Activated CD4-positive, alpha-beta T cell treated with anti-CD3 and anti-CD28 coated beads, Interleukin-2, Interleukin-6, amounts not matched to agents 100 ng/mL and 50 ng/mL, durations not matched to agents 16 hours and 8 hours (primary cell): ENCODE measurements around the gene RAPGEF4.
A peak's percentile ranks its signal among the peaks of the same experiment; 100 is the strongest.
"Not testable (repeated sequence)": the region's sequence is repeated elsewhere in the genome, so short reads cannot be mapped to it uniquely, and the experiment has no call there.

ENCODE experiments used
- DNase-seq: peaks from one replicate; pipeline ENCODE4 v3.0.0-alpha.2; 2020

The RAPGEF4 gene

DNA sequence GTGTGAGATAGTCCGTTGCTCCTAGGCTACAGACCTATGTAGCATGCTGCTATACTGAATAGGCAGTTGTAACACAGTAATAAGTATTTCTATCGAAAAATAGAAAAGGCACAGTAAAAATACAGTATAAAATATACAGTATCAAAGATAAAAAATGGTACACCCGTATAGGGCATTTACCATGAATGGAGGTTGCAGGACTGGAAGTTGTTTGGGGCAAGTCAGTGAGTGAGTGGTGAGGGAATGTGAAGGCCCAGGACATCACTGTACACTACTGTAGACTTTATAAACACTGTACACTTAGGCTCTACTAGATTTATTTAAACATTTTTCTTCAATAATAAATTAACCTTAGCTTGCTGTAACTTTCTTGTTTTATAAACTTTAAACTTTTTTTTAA lies 343.5 kb downstream of the RAPGEF4 start:
- no peak for DNase-seq

DNA sequence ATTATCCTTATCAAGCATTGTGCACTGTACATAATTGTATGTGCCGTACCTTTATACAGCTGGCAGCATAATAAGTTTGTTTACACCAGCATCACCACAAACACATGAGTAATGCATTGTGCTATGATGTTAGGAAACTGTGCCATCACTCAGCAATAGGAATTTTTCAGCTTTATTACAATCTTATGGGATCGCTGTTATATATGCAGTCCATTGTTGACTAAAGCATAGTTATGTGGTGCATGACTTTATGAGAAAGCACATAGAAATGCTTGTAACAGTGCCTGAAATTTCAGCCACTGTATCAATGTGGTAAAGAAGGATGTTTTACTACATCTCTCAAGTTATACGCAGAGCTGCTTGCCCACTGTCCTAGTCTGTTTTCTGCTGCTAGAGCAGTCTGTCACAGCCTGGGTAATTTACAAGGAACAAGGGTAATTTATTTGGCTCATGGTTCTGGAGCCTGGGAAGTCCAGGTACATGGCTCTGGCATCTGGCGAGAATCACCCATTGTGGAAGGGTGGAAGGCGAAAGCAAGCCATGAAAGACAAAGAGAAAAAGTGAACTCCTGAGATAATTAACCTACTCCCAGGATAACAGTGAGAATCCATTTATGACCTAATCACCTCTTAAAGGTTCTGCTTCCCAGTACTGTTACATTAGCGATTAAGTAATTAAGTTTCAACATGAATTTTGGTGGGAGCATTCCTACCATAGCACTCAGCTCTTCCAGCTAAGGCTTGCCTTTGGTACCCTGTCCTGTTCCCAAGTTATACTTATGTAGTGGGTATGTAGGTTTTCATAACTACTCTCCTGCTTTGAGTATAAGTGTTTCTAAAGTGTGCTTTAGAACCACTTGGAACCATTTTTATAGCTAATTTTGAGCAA lies 344.6 kb downstream of the RAPGEF4 start:
- no peak for DNase-seq

- no peak for DNase-seq
Measured at GRCh38 chr2:173086518-173087213, 351.0 kb downstream of the RAPGEF4 start.

GRCh38 chr2:173087214-173087581 lies 351.6 kb downstream of the RAPGEF4 start:
- DNase-seq, result no peak

- DNase-seq, result no peak
Measured at GRCh38 chr2:173087793-173088496, 352.3 kb downstream of the RAPGEF4 start.

DNA sequence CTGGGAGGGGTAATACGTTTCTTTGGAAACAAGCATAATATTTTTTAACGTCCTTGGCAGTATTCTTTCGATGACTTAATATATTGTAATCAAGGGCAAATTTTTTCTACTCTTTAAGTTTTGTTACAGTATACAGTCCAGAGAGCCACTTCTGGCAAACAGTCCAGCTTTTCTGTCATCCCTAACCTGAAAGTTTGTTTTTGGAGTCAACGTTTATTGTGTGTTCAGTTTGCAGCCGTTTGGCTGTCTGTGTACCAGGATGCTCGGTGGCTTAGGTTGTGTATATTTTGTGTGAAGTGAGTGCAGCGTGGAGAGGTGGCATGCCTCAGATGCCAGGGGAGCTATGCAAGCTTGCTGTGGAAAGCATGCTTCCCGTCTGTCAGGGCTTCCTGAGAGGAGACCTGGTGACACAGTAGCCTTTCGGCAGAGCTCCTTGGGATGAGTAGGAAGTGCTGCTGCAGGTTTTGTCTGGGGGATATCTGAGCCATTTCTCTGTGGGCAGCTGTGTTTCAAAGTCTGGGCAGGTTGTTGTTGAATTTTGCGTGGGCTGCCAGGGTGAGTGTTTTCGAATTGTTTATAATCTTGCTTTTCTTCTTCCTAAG lies 354.7 kb downstream of the RAPGEF4 start:
- no peak for DNase-seq

GRCh38 chr2:173090973-173091660 lies 355.5 kb downstream of the RAPGEF4 start:
- DNase-seq, result no peak

GRCh38 chr2:173091910-173092309 lies 356.3 kb downstream of the RAPGEF4 start:
- DNase-seq, result no peak

DNA sequence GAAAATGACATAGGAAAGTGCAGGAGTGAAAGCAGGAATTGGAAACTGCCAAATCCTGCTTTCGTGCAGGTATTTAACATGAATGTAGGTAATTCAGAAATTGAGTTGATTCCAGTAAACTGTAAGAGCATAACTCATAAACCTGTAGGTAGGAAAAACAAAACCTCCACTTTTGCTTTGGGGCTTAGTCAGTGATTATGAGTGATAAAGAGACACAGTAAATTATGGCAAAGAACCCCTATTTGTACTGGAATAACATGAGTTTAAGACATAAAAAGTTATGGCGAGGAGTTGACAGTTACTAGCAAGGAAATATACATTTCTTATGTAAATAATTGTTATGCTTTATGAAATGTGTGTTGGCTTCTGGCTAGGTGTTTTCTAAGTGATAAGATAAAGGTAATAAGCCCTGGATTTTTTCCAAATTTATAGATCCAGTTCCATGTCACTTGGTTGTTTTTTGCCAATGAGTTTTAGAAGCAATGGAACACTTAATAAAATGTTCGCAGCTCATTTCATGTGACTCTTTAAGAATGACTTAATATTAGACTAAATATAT lies 357.3 kb downstream of the RAPGEF4 start:
- no peak for DNase-seq

GRCh38 chr2:173093617-173094016 lies 358.0 kb downstream of the RAPGEF4 start:
- DNase-seq, result not testable (repeated sequence)

DNA sequence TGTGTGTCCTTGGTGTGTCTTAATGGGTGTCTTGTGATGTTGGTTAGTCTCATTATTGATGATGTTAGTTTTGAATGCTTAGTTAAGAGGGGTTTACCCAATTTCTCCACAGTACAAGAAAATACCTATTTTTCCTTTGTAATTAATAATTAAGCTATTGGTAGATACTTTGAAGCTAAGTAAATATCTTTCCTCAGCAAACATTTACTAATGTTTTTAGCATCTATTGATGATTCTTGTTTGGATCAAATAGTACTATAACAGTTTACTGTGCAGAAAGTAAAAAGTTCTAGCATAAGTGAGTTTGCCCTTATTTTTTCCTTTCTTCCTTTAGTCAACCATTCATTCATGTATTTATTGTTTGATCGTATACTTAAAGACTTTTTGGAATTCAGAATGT lies 359.1 kb downstream of the RAPGEF4 start:
- DNase-seq, result no peak

- no peak for DNase-seq
Measured at GRCh38 chr2:173095356-173095755, 359.7 kb downstream of the RAPGEF4 start.

DNA sequence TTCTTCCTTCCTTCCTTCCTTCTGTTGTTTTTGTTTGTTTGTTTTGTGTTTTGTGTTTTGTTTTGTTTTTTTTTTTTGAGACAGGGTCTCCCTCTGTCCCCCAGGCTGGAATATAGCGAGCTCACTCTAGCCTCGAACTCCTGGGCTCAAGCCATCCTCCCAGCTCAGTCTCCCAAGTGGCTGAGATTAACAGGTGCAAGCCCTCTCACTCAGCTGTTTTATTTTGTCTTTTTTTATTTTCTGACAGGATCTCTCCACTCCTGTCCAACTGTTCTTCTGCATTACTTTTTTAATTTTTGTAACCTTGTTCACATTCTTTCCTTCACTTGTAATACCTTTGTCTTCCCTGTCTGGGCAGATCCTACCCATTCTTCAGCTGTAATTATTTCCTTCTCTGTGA lies 363.6 kb downstream of the RAPGEF4 start:
- DNase-seq, result no peak

DNA sequence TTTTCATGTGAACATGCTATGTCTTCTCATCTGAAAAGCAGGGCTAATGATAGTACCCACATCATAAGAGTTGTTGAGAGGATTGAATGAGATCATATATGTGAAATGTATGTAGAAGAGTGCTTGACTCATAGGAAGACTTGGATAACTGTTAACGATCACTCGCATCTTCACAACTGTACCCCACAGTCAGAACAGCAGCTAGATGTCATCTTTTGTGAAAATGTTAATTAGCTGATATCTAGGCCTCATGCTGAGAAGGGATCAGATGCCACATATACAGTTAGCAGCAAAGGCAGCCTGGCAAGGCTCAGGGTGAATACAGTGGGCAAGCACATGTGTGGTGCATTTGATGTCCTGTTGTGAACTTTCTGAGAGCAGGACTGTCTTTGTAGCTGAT lies 364.2 kb downstream of the RAPGEF4 start:
- DNase-seq, result peak; percentile 16

DNA sequence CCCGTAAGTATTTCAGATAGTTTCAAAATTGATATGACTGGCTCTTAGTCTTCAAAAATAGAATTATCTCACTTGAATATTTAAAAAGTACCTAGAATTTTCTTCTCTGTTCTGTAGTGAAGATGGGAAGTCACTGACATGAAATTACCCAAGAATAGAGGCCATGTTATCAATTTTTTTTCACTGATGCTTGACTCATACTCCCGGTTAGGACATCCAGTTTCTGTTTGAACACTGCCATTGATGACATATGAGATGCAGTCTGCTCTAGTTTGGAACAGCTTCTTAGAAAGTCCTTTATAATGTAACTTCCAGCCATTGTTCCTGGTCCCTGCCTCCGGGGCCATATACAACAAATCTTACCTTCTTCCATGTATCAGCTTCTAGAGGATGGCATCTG lies 366.0 kb downstream of the RAPGEF4 start:
- DNase-seq, result peak; percentile 49
